Vagina (tissue), 2 donors: ENCODE results near the gene AMOT.

Experiments
- POLR2A ChIP-seq, 2 donors: fragments of 450-650 bp; IDR thresholded peaks; one replicate each; pipeline ENCODE4 v1.6.1; 2017; ENCODE audit warnings: antibody characterized with exemption in 2 of 2, mild to moderate bottlenecking in 2 of 2, moderate library complexity in 2 of 2
- POLR2AphosphoS5 ChIP-seq, 2 donors: sonication (generic); formaldehyde crosslinking; IDR thresholded peaks; one replicate each; pipeline ENCODE4 v1.9.0; 2017; ENCODE audit warnings: antibody characterized with exemption in 2 of 2, mild to moderate bottlenecking in 2 of 2, low read depth in 1 of 2; ENCODE audit not compliant: insufficient read depth in 1 of 2
- TF ChIP-seq, protein P1 (sequence below), 3 experiments: fragments of 450-650 bp in 2 of 3; fragments of 200-600 bp in 1 of 3; sonication (generic) in 1 of 3; IDR thresholded peaks; one replicate each; pipeline ENCODE4 v1.5.1; 2017 to 2019; ENCODE audit warnings: antibody characterized with exemption in 3 of 3, mild to moderate bottlenecking in 2 of 3, moderate library complexity in 2 of 3

GRCh38 chrX:112759512-112759911, 81.1 kb downstream of the AMOT start:
- TF ChIP-seq, protein P1, sequence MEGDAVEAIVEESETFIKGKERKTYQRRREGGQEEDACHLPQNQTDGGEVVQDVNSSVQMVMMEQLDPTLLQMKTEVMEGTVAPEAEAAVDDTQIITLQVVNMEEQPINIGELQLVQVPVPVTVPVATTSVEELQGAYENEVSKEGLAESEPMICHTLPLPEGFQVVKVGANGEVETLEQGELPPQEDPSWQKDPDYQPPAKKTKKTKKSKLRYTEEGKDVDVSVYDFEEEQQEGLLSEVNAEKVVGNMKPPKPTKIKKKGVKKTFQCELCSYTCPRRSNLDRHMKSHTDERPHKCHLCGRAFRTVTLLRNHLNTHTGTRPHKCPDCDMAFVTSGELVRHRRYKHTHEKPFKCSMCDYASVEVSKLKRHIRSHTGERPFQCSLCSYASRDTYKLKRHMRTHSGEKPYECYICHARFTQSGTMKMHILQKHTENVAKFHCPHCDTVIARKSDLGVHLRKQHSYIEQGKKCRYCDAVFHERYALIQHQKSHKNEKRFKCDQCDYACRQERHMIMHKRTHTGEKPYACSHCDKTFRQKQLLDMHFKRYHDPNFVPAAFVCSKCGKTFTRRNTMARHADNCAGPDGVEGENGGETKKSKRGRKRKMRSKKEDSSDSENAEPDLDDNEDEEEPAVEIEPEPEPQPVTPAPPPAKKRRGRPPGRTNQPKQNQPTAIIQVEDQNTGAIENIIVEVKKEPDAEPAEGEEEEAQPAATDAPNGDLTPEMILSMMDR (IDR thresholded peaks at IDR 0.05): no peak
- TF ChIP-seq POLR2AphosphoS5 (IDR thresholded peaks at IDR 0.05; ENCODE audit: insufficient read depth in 1 of 2, low read depth in 1 of 2): no peak
- no peak for TF ChIP-seq POLR2A (IDR thresholded peaks at IDR 0.05)
